WI38 (cell line): ENCODE data around the gene MPP2.
"Not testable (repeated sequence)": the region's sequence is repeated elsewhere in the genome, so short reads cannot be mapped to it uniquely, and the experiment has no call there.

Experiments
- H3K4me3 ChIP-seq: 2 replicates; pipeline ENCODE4 v1.5.1; 2011; ENCODE audit warnings: low read depth, mild to moderate bottlenecking, control low read depth, low read length
- CTCF ChIP-seq: IDR thresholded peaks from 2 replicates; pipeline ENCODE4 v1.5.1; 2012; ENCODE audit warnings: low read depth, mild to moderate bottlenecking, control low read depth, low read length

The MPP2 gene

GRCh38 chr17:43950554-43950953 is 43.2 kb upstream of the MPP2 start:
- TF ChIP-seq CTCF, result no peak
- no peak overlapping the region for H3K4me3 ChIP-seq

GRCh38 chr17:43949781-43950180 is 42.4 kb upstream of the MPP2 start:
- no peak for TF ChIP-seq CTCF
- H3K4me3 ChIP-seq, result no peak overlapping the region

- no peak overlapping the region for H3K4me3 ChIP-seq
- TF ChIP-seq CTCF, result no peak
These were observed 39.4 kb upstream of the MPP2 start for GRCh38 chr17:43946781-43947180.

GRCh38 chr17:43945074-43945829 is 37.9 kb upstream of the MPP2 start:
- TF ChIP-seq CTCF, result no peak
- H3K4me3 ChIP-seq, result no peak overlapping the region

GRCh38 chr17:43942051-43942685 is 34.8 kb upstream of the MPP2 start, which contains the start of gene PPY:
Gene PPY (minus strand): TSS chr17:43942476. CDS start chr17:43941654, 822 bp downstream.
- TF ChIP-seq CTCF, result no peak
- H3K4me3 ChIP-seq, result no peak within 1 kb of the TSS

GRCh38 chr17:43940630-43941029 is 33.3 kb upstream of the MPP2 start:
- no peak overlapping the region for H3K4me3 ChIP-seq
- TF ChIP-seq CTCF, result peak; percentile 71

- no peak overlapping the region for H3K4me3 ChIP-seq
- TF ChIP-seq CTCF, result no peak
These were observed 32.5 kb upstream of the MPP2 start for GRCh38 chr17:43939886-43940285.

- H3K4me3 ChIP-seq, result not testable (repeated sequence)
These were observed 32.1 kb upstream of the MPP2 start for GRCh38 chr17:43939452-43939851.
